Measurements from ENCODE around the gene TP63. TPM values are rescaled to one million over a fixed set of nuclear protein-coding genes. Genes with fewer than 3 reads are reported as not detected.
A peak's percentile ranks its signal among the peaks of the same experiment; 100 is the strongest.

The TP63 gene
- total and polyA plus RNA-seq, 2 experiments from 2014 or later = not detected

GRCh38 chr3:189806171-189806951 lies 175.2 kb downstream of the TP63 start (continued):
- TF ChIP-seq ETS1 (IDR thresholded peaks at IDR 0.05) (no peak), ZNF462 (CRISPR knock-in tag; IDR thresholded peaks at IDR 0.05) (no peak), ZNF331 (CRISPR knock-in tag; IDR thresholded peaks at IDR 0.05; ENCODE audit: low read depth) (no peak), POLR2AphosphoS5 (IDR thresholded peaks at IDR 0.05; ENCODE audit: low read depth) (no peak), ZNF114 (CRISPR knock-in tag; IDR thresholded peaks at IDR 0.05) (no peak)

GRCh38 chr3:189808246-189809007 lies 177.2 kb downstream of the TP63 start:
- Histone ChIP-seq H3K9me2 (ENCODE audit: insufficient read depth) (no peaks in the 10 kb centered on the region), H3K27ac (ENCODE audit: low read depth) (no peak overlapping the region), H3F3A (replicated peaks; ENCODE audit: low read depth) (no peaks in the 10 kb centered on the region), H3K79me2 (replicated peaks; ENCODE audit: insufficient read depth) (no peaks in the 10 kb centered on the region), H3K4me2 (no peak overlapping the region), H3K4me3 (no peak overlapping the region), H2AFZ (peak overlapping the region; percentile 77), H3K27me3 (ENCODE audit: insufficient read depth) (no peaks in the 10 kb centered on the region), H3K4me1 (ENCODE audit: insufficient read depth) (peaks cover 21% of the 10 kb centered on the region), H3K36me3 (ENCODE audit: insufficient read depth) (no peaks in the 10 kb centered on the region), H4K20me1 (replicated peaks; ENCODE audit: insufficient read depth) (no peaks in the 10 kb centered on the region)
- Mint-ChIP-seq H3K4me3 (no peak overlapping the region), H3K27me3 (ENCODE audit: insufficient read depth, low read depth, poor library complexity) (peaks cover 15% of the 10 kb centered on the region), H3K9me3 (no peaks in the 10 kb centered on the region), H3K4me1 (peaks cover 35% of the 10 kb centered on the region), H3K27ac (no peak overlapping the region), H3K36me3 (ENCODE audit: low read depth) (no peaks in the 10 kb centered on the region)
- DNase-seq (ENCODE audit: low spot score) (no peak), ATAC-seq (no peak)
- no peak for TF ChIP-seq EZH2phosphoT487 (IDR thresholded peaks at IDR 0.05; ENCODE audit: unreplicated experiment)
- no peak for TF ChIP-seq STAT1 (IDR thresholded peaks at IDR 0.05; ENCODE audit: unreplicated experiment)
- TF ChIP-seq, protein P1, sequence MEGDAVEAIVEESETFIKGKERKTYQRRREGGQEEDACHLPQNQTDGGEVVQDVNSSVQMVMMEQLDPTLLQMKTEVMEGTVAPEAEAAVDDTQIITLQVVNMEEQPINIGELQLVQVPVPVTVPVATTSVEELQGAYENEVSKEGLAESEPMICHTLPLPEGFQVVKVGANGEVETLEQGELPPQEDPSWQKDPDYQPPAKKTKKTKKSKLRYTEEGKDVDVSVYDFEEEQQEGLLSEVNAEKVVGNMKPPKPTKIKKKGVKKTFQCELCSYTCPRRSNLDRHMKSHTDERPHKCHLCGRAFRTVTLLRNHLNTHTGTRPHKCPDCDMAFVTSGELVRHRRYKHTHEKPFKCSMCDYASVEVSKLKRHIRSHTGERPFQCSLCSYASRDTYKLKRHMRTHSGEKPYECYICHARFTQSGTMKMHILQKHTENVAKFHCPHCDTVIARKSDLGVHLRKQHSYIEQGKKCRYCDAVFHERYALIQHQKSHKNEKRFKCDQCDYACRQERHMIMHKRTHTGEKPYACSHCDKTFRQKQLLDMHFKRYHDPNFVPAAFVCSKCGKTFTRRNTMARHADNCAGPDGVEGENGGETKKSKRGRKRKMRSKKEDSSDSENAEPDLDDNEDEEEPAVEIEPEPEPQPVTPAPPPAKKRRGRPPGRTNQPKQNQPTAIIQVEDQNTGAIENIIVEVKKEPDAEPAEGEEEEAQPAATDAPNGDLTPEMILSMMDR (conservative IDR thresholded peaks at IDR 0.05; ENCODE audit: low read depth in 2 of 2) = no peak
- no peak for TF ChIP-seq POLR2AphosphoS5 (IDR thresholded peaks at IDR 0.05; ENCODE audit: low read depth)
- no peak for TF ChIP-seq EZH2 (IDR thresholded peaks at IDR 0.05; ENCODE audit: low read depth, unreplicated experiment)
- TF ChIP-seq ZNF114 (CRISPR knock-in tag; IDR thresholded peaks at IDR 0.05) = no peak
- no peak for TF ChIP-seq ETS1 (IDR thresholded peaks at IDR 0.05)

All from GM23338 (cell line).